Body of pancreas (tissue), 4 donors: Measurements from ENCODE around the gene ACSL4.

Source experiments
- POLR2A ChIP-seq, 3 donors: fragments of 450-650 bp; IDR thresholded peaks; one replicate each; pipeline ENCODE4 v1.6.1; 2016; ENCODE audit warnings: antibody characterized with exemption in 3 of 3, mild to moderate bottlenecking in 2 of 3
- TF ChIP-seq, protein P1 (sequence below), 7 experiments: fragments of 450-650 bp in 4 of 7; fragments of 200-600 bp in 3 of 7; sonication (generic) in 3 of 7; IDR thresholded peaks; one replicate each; pipeline ENCODE4 v1.5.1; 2016 to 2019; ENCODE audit warnings: antibody characterized with exemption in 7 of 7

DNA sequence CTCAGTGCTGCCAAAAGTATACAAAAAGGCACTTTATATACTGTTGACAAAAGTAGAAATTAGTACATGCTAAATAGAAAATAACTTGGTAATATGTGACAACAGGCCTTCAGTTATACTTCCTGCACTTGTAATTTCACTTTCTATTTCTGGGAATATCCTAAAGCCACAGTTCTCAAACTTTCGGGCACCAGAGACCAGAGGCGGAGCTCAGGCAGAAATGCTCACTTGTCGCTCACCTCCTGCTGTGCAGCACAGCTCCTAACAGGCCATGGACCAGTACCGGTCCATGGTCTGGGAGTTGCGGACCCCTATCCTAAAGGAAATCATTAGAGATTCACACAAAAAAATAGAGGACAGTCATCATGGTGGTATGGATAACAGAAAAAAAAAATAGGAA, 25.7 kb downstream of the ACSL4 start:
- TF ChIP-seq, protein P1, sequence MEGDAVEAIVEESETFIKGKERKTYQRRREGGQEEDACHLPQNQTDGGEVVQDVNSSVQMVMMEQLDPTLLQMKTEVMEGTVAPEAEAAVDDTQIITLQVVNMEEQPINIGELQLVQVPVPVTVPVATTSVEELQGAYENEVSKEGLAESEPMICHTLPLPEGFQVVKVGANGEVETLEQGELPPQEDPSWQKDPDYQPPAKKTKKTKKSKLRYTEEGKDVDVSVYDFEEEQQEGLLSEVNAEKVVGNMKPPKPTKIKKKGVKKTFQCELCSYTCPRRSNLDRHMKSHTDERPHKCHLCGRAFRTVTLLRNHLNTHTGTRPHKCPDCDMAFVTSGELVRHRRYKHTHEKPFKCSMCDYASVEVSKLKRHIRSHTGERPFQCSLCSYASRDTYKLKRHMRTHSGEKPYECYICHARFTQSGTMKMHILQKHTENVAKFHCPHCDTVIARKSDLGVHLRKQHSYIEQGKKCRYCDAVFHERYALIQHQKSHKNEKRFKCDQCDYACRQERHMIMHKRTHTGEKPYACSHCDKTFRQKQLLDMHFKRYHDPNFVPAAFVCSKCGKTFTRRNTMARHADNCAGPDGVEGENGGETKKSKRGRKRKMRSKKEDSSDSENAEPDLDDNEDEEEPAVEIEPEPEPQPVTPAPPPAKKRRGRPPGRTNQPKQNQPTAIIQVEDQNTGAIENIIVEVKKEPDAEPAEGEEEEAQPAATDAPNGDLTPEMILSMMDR (IDR thresholded peaks at IDR 0.05): no peak
- TF ChIP-seq POLR2A (IDR thresholded peaks at IDR 0.05): no peak
